OCI-LY1 (cell line): ENCODE data around the gene KSR1.

Experiments
- H2AFZ ChIP-seq: fragments of 200-600 bp; sonication (generic), shearing (Covaris generic); 2 replicates; pipeline ENCODE4 v1.6.0; 2014; ENCODE audit warnings: antibody characterized with exemption, mild to moderate bottlenecking, low read length
- H3F3A ChIP-seq: fragments of 200-600 bp; sonication (generic), shearing (Covaris generic); 2 replicates; pipeline ENCODE4 v1.6.0; 2014; ENCODE audit warnings: mild to moderate bottlenecking, antibody characterized with exemption, low read length, moderate library complexity; ENCODE audit not compliant: insufficient read depth
- H3K27ac ChIP-seq: fragments of 200-600 bp; sonication (generic); 2 replicates; pipeline ENCODE4 v1.5.1; 2014; ENCODE audit warnings: low read length, mixed run types, mild to moderate bottlenecking, low read depth; ENCODE audit not compliant: poor library complexity, severe bottlenecking
- H3K27me3 ChIP-seq: fragments of 200-600 bp; sonication (generic); 2 replicates; pipeline ENCODE4 v1.6.0; 2014; ENCODE audit warnings: antibody characterized with exemption, mild to moderate bottlenecking, low read length, moderate library complexity; ENCODE audit not compliant: insufficient read depth
- H3K36me3 ChIP-seq: fragments of 200-600 bp; sonication (generic); 2 replicates; pipeline ENCODE4 v1.6.1; 2014; ENCODE audit warnings: mild to moderate bottlenecking, antibody characterized with exemption, low read length, moderate library complexity, mixed read lengths; ENCODE audit not compliant: insufficient read depth
- H3K4me1 ChIP-seq: fragments of 200-600 bp; sonication (generic); 2 replicates; pipeline ENCODE4 v1.5.1; 2014; ENCODE audit warnings: mild to moderate bottlenecking, low read length, moderate library complexity; ENCODE audit not compliant: insufficient read depth, severe bottlenecking
- H3K4me2 ChIP-seq: fragments of 200-600 bp; sonication (generic), shearing (Covaris generic); 2 replicates; pipeline ENCODE4 v1.6.1; 2014; ENCODE audit warnings: low read length
- H3K4me3 ChIP-seq: fragments of 200-600 bp; sonication (generic); 2 replicates; pipeline ENCODE4 v1.5.1; 2014; ENCODE audit warnings: low read length, low read depth, mild to moderate bottlenecking, mixed read lengths; ENCODE audit not compliant: poor library complexity, severe bottlenecking
- H3K79me2 ChIP-seq: fragments of 200-600 bp; shearing (Covaris generic); 2 replicates; pipeline ENCODE4 v1.6.1; 2016; ENCODE audit warnings: mixed run types, low read length, mixed read lengths; ENCODE audit not compliant: insufficient read depth
- H3K9ac ChIP-seq: fragments of 200-600 bp; sonication (generic), shearing (Covaris generic); 2 replicates; pipeline ENCODE4 v1.6.1; 2014; ENCODE audit warnings: mild to moderate bottlenecking, low read length, mixed read lengths
- H3K9me2 ChIP-seq: fragments of 200-600 bp; sonication (generic), shearing (Covaris generic); 2 replicates; pipeline ENCODE4 v1.6.1; 2014; ENCODE audit warnings: low read depth, mild to moderate bottlenecking, low read length, mixed read lengths
- H3K9me3 ChIP-seq: fragments of 200-600 bp; shearing (Covaris generic); 2 replicates; pipeline ENCODE4 v1.6.1; 2014; ENCODE audit warnings: low read length, mixed read lengths
- H4K20me1 ChIP-seq: fragments of 200-600 bp; sonication (generic), shearing (Covaris generic); 2 replicates; pipeline ENCODE4 v1.6.0; 2016; ENCODE audit warnings: mild to moderate bottlenecking, low read length; ENCODE audit not compliant: insufficient read depth
- EZH2 ChIP-seq: fragments of 200-600 bp; sonication (generic), shearing (Covaris generic); IDR thresholded peaks from 2 replicates; pipeline ENCODE4 v1.8.0; 2017; ENCODE audit warnings: borderline replicate concordance, mixed run types, mild to moderate bottlenecking, antibody characterized with exemption, low read length, moderate library complexity, mixed read lengths
- TF ChIP-seq, protein P1 (sequence below): fragments of 200-600 bp; sonication (generic), shearing (Covaris generic); IDR thresholded peaks from 2 replicates; pipeline ENCODE4 v1.5.1; 2017; ENCODE audit warnings: mild to moderate bottlenecking, antibody characterized with exemption, low read length, moderate library complexity, mixed read lengths

Gene KSR1

DNA sequence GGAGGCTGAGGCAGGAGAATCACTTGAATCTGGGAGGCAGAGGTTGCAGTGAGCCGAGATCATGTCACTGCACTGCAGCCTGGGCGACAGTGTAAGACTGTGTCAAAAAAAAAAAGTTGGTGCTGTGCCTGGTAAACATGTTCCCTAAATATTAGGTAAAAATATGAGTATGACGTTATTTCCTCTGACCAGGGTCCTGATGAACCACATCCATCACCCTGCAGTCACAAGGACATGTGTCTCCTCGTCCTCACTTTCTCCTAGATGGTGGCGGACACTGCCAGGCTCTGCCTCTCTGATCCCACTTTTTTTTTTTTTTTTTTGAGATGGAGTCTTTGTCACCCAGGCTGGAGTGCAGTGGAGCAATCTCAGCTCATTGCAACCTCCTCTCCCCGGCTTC lies 203.4 kb downstream of the KSR1 start:
- Histone ChIP-seq H3K9ac (no peak overlapping the region), H3K4me1 (no peaks in the 10 kb centered on the region), H3K4me3 (no peak overlapping the region)

DNA sequence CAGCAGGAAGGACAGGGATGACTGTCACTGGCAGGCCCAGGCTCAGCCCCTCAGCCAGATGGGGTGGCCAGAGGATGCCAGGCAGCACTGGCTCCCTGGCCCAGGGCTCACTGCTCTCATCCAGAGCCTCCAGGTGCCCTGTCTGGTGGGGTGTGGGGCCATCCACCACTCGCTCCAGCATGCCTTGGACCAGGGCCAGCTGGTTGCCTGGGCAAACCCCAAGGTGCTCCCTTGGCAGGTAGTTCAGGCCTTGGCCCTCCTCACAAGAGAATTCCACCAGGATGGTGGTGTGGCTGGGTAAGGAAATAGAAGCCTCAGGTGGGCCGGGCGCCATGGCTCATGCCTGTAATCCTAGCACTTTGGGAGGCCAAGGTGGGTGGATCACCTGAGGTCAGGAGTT lies 204.2 kb downstream of the KSR1 start:
- Histone ChIP-seq H3K79me2 (no peaks in the 10 kb centered on the region), H3K4me2 (no peak overlapping the region), H3K9me3 (no peaks in the 10 kb centered on the region), H4K20me1 (no peaks in the 10 kb centered on the region), H3K9ac (no peak overlapping the region), H3K27me3 (no peaks in the 10 kb centered on the region), H3K36me3 (no peaks in the 10 kb centered on the region), H3K4me1 (no peaks in the 10 kb centered on the region), H2AFZ (no peak overlapping the region), H3K27ac (no peak overlapping the region), H3K4me3 (no peak overlapping the region), H3F3A (no peaks in the 10 kb centered on the region), H3K9me2 (no peaks in the 10 kb centered on the region)
- TF ChIP-seq, protein P1, sequence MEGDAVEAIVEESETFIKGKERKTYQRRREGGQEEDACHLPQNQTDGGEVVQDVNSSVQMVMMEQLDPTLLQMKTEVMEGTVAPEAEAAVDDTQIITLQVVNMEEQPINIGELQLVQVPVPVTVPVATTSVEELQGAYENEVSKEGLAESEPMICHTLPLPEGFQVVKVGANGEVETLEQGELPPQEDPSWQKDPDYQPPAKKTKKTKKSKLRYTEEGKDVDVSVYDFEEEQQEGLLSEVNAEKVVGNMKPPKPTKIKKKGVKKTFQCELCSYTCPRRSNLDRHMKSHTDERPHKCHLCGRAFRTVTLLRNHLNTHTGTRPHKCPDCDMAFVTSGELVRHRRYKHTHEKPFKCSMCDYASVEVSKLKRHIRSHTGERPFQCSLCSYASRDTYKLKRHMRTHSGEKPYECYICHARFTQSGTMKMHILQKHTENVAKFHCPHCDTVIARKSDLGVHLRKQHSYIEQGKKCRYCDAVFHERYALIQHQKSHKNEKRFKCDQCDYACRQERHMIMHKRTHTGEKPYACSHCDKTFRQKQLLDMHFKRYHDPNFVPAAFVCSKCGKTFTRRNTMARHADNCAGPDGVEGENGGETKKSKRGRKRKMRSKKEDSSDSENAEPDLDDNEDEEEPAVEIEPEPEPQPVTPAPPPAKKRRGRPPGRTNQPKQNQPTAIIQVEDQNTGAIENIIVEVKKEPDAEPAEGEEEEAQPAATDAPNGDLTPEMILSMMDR: no peak
- TF ChIP-seq EZH2: no peak

More for the DNA sequence above, 203.4 kb downstream of the KSR1 start:
- H3K4me2 ChIP-seq: no peak overlapping the region
- no peaks in the 10 kb centered on the region for H3F3A ChIP-seq
- H3K27me3 ChIP-seq: no peaks in the 10 kb centered on the region
- H4K20me1 ChIP-seq: no peaks in the 10 kb centered on the region
- H3K27ac ChIP-seq: no peak overlapping the region
- no peaks in the 10 kb centered on the region for H3K9me3 ChIP-seq
- no peak overlapping the region for H2AFZ ChIP-seq
- no peak for TF ChIP-seq EZH2
- TF ChIP-seq, protein P1: no peak
- H3K79me2 ChIP-seq: no peaks in the 10 kb centered on the region
- H3K36me3 ChIP-seq: no peaks in the 10 kb centered on the region
- H3K9me2 ChIP-seq: no peaks in the 10 kb centered on the region

DNA sequence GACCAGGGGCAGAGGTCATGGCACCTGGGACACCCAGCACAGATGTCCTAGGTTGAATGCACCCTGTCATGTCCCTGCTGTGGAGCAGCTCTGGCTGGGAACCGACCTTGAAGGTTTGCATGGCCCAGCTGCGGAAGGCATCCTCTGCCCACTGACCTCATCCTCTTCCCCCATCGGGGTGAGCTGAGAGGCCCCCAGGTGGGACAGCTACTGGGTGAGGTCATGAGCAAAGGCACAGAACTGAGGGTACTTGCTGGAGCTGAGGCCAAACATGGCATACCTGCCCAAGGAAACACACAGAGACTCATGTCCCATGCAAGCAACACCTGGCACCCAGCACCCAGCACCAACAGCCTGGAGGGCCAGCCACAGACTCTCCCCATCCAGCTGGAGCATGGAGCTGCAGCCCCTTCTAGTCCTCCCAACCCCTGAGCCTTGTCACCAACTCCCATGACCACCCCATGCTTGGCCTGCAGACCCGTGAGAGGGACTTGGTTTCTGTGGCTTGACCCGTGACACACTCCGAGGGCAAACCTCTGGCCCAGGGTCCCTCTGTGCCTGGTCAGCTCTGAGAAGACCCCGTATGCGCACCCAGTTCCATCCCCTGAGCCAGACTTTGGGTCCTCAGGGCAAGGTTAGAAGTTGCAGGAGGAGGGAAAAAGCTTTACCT lies 207.8 kb downstream of the KSR1 start:
- TF ChIP-seq, protein P1: no peak
- no peak for TF ChIP-seq EZH2
- no peaks in the 10 kb centered on the region for H4K20me1 ChIP-seq

More for the DNA sequence above, 207.8 kb downstream of the KSR1 start:
- Histone ChIP-seq H3K9me3 (no peaks in the 10 kb centered on the region), H3K79me2 (no peaks in the 10 kb centered on the region), H3K4me3 (no peak overlapping the region), H3K4me2 (no peak overlapping the region), H3K27ac (no peak overlapping the region), H3K9me2 (no peaks in the 10 kb centered on the region), H3K9ac (no peak overlapping the region), H3K27me3 (no peaks in the 10 kb centered on the region), H2AFZ (no peak overlapping the region), H3K36me3 (no peaks in the 10 kb centered on the region), H3K4me1 (no peaks in the 10 kb centered on the region), H3F3A (no peaks in the 10 kb centered on the region)
